Activated naive CD8-positive, alpha-beta T cell treated with anti-CD3 and anti-CD28 coated beads, Interleukin-2, amount 50 U/mL, for 24 hours (primary cell): ENCODE data around the gene SOX3.

Experiments
- ATAC-seq: fragments of 150-1000 bp; cut with Tn5 transposase; one replicate; pipeline ENCODE4 v1.10.0; 2021
- DNase-seq: peaks from one replicate; pipeline ENCODE4 v3.0.0; 2021
- H3K27ac Mint-ChIP-seq: one replicate; pipeline ENCODE4 v1.8.0; 2021; ENCODE audit warnings: mild to moderate bottlenecking, mixed read lengths
- H3K27me3 Mint-ChIP-seq: one replicate; pipeline ENCODE4 v1.8.0; 2021; ENCODE audit warnings: mixed read lengths
- H3K36me3 Mint-ChIP-seq: one replicate; pipeline ENCODE4 v1.8.0; 2021; ENCODE audit warnings: low read depth, mixed read lengths
- H3K4me1 Mint-ChIP-seq: one replicate; pipeline ENCODE4 v1.8.0; 2021; ENCODE audit warnings: mixed read lengths
- H3K4me3 Mint-ChIP-seq: one replicate; pipeline ENCODE4 v1.8.0; 2021; ENCODE audit warnings: mild to moderate bottlenecking, moderate library complexity, mixed read lengths
- H3K9me3 Mint-ChIP-seq: one replicate; pipeline ENCODE4 v1.8.0; 2021; ENCODE audit warnings: mixed read lengths

The SOX3 gene

GRCh38 chrX:140504371-140505324, at the start of gene SOX3:
SOX3 (minus strand) TSS chrX:140505069; CDS start chrX:140505060, 9 bp downstream.
- H3K4me3 Mint-ChIP-seq: no peak within 1 kb of the TSS
- no peak for ATAC-seq
- DNase-seq: no peak
- H3K9me3 Mint-ChIP-seq: no peaks in the 10 kb centered on the region
- H3K4me1 Mint-ChIP-seq: peaks cover 3% of the 10 kb centered on the region
- H3K27me3 Mint-ChIP-seq: peaks cover 58% of the 10 kb centered on the region
- no peak within 1 kb of the TSS for H3K27ac Mint-ChIP-seq
- H3K36me3 Mint-ChIP-seq: peaks cover 2% of the 10 kb centered on the region

GRCh38 chrX:140548985-140549384, 44.1 kb upstream of the SOX3 start:
- Mint-ChIP-seq H3K36me3 (no peaks in the 10 kb centered on the region), H3K9me3 (no peaks in the 10 kb centered on the region), H3K4me1 (no peaks in the 10 kb centered on the region), H3K4me3 (no peak overlapping the region), H3K27me3 (no peaks in the 10 kb centered on the region), H3K27ac (no peak overlapping the region)
- ATAC-seq (no peak), DNase-seq (no peak)

GRCh38 chrX:140526171-140526570, 21.3 kb upstream of the SOX3 start:
- Mint-ChIP-seq H3K27ac (no peak overlapping the region), H3K4me3 (no peak overlapping the region), H3K4me1 (no peaks in the 10 kb centered on the region), H3K36me3 (no peaks in the 10 kb centered on the region), H3K9me3 (no peaks in the 10 kb centered on the region), H3K27me3 (peaks cover 3% of the 10 kb centered on the region)
- DNase-seq: no peak
- no peak for ATAC-seq

- H3K36me3 Mint-ChIP-seq: no peaks in the 10 kb centered on the region
These were observed 20.6 kb upstream of the SOX3 start for GRCh38 chrX:140525448-140525847.

GRCh38 chrX:140524556-140524955, 19.7 kb upstream of the SOX3 start:
- ATAC-seq (no peak), DNase-seq (no peak)
- peaks cover 3% of the 10 kb centered on the region for H3K27me3 Mint-ChIP-seq
- H3K4me1 Mint-ChIP-seq: no peaks in the 10 kb centered on the region
- no peak overlapping the region for H3K4me3 Mint-ChIP-seq
- H3K36me3 Mint-ChIP-seq: no peaks in the 10 kb centered on the region
- no peaks in the 10 kb centered on the region for H3K9me3 Mint-ChIP-seq
- no peak overlapping the region for H3K27ac Mint-ChIP-seq

More at GRCh38 chrX:140525448-140525847, 20.6 kb upstream of the SOX3 start:
- H3K27ac Mint-ChIP-seq: no peak overlapping the region
- H3K4me1 Mint-ChIP-seq: no peaks in the 10 kb centered on the region
- H3K4me3 Mint-ChIP-seq: no peak overlapping the region
- H3K27me3 Mint-ChIP-seq: peaks cover 3% of the 10 kb centered on the region
- ATAC-seq: no peak
- DNase-seq: no peak
- no peaks in the 10 kb centered on the region for H3K9me3 Mint-ChIP-seq

GRCh38 chrX:140521393-140521792, 16.5 kb upstream of the SOX3 start:
- no peak overlapping the region for H3K27ac Mint-ChIP-seq

GRCh38 chrX:140514554-140514953, 9.7 kb upstream of the SOX3 start:
- ATAC-seq (no peak), DNase-seq (no peak)
- H3K4me3 Mint-ChIP-seq: no peak overlapping the region
- no peaks in the 10 kb centered on the region for H3K9me3 Mint-ChIP-seq
- no peaks in the 10 kb centered on the region for H3K36me3 Mint-ChIP-seq
- no peak overlapping the region for H3K27ac Mint-ChIP-seq
- peaks cover 12% of the 10 kb centered on the region for H3K27me3 Mint-ChIP-seq
- H3K4me1 Mint-ChIP-seq: no peaks in the 10 kb centered on the region

More at GRCh38 chrX:140521393-140521792, 16.5 kb upstream of the SOX3 start:
- no peaks in the 10 kb centered on the region for H3K4me1 Mint-ChIP-seq
- ATAC-seq (no peak), DNase-seq (no peak)
- no peaks in the 10 kb centered on the region for H3K27me3 Mint-ChIP-seq
- H3K36me3 Mint-ChIP-seq: no peaks in the 10 kb centered on the region
- no peak overlapping the region for H3K4me3 Mint-ChIP-seq
- no peaks in the 10 kb centered on the region for H3K9me3 Mint-ChIP-seq

GRCh38 chrX:140510895-140511295, 6.0 kb upstream of the SOX3 start:
- no peaks in the 10 kb centered on the region for H3K9me3 Mint-ChIP-seq
- DNase-seq (no peak), ATAC-seq (no peak)
- peaks cover 2% of the 10 kb centered on the region for H3K36me3 Mint-ChIP-seq
- peaks cover 1% of the 10 kb centered on the region for H3K4me1 Mint-ChIP-seq
- peaks cover 39% of the 10 kb centered on the region for H3K27me3 Mint-ChIP-seq
- no peak overlapping the region for H3K27ac Mint-ChIP-seq
- H3K4me3 Mint-ChIP-seq: no peak overlapping the region

- H3K27me3 Mint-ChIP-seq: peaks cover 44% of the 10 kb centered on the region
- no peak overlapping the region for H3K4me3 Mint-ChIP-seq
- no peak overlapping the region for H3K27ac Mint-ChIP-seq
- DNase-seq (no peak), ATAC-seq (no peak)
- peaks cover 2% of the 10 kb centered on the region for H3K36me3 Mint-ChIP-seq
- H3K4me1 Mint-ChIP-seq: peaks cover 1% of the 10 kb centered on the region
- no peaks in the 10 kb centered on the region for H3K9me3 Mint-ChIP-seq
These were observed 5.4 kb upstream of the SOX3 start for GRCh38 chrX:140510306-140510676.

- no peak overlapping the region for H3K27ac Mint-ChIP-seq
These were observed 4.8 kb upstream of the SOX3 start for GRCh38 chrX:140509468-140510305.

GRCh38 chrX:140508958-140509357, 4.1 kb upstream of the SOX3 start:
- DNase-seq: no peak
- no peak for ATAC-seq
- no peaks in the 10 kb centered on the region for H3K9me3 Mint-ChIP-seq
- H3K36me3 Mint-ChIP-seq: peaks cover 2% of the 10 kb centered on the region
- H3K27ac Mint-ChIP-seq: no peak overlapping the region
- peaks cover 1% of the 10 kb centered on the region for H3K4me1 Mint-ChIP-seq
- no peak overlapping the region for H3K4me3 Mint-ChIP-seq
- peaks cover 44% of the 10 kb centered on the region for H3K27me3 Mint-ChIP-seq

More at GRCh38 chrX:140509468-140510305, 4.8 kb upstream of the SOX3 start:
- H3K27me3 Mint-ChIP-seq: peaks cover 44% of the 10 kb centered on the region
- no peak for ATAC-seq
- DNase-seq: no peak
- no peak overlapping the region for H3K4me3 Mint-ChIP-seq
- peaks cover 1% of the 10 kb centered on the region for H3K4me1 Mint-ChIP-seq
- H3K36me3 Mint-ChIP-seq: peaks cover 2% of the 10 kb centered on the region
- H3K9me3 Mint-ChIP-seq: no peaks in the 10 kb centered on the region

- no peak for ATAC-seq
- Mint-ChIP-seq H3K4me1 (peaks cover 1% of the 10 kb centered on the region), H3K9me3 (no peaks in the 10 kb centered on the region), H3K36me3 (peaks cover 2% of the 10 kb centered on the region), H3K27ac (no peak overlapping the region), H3K27me3 (peaks cover 49% of the 10 kb centered on the region), H3K4me3 (no peak overlapping the region)
- no peak for DNase-seq
These were observed 3.1 kb upstream of the SOX3 start for GRCh38 chrX:140507982-140508305.

GRCh38 chrX:140507223-140507981, 2.5 kb upstream of the SOX3 start:
- no peak for ATAC-seq
- peaks cover 53% of the 10 kb centered on the region for H3K27me3 Mint-ChIP-seq

More at GRCh38 chrX:140507223-140507981, 2.5 kb upstream of the SOX3 start:
- Mint-ChIP-seq H3K9me3 (no peaks in the 10 kb centered on the region), H3K36me3 (peaks cover 2% of the 10 kb centered on the region), H3K4me3 (no peak overlapping the region), H3K27ac (no peak overlapping the region), H3K4me1 (peaks cover 3% of the 10 kb centered on the region)
- DNase-seq: no peak
